Coronary artery (tissue), 2 donors: ENCODE results near the gene PRKCE.

Source experiments
- DNase-seq: peaks from one replicate; pipeline ENCODE4 v3.0.0-alpha.2; 2017; ENCODE audit warnings: low spot score
- H3K27ac ChIP-seq, 2 donors: fragments of 200-600 bp; sonication (generic); one replicate each; pipeline ENCODE4 v1.5.1; 2016 to 2019
- H3K4me3 ChIP-seq: fragments of 200-600 bp; sonication (generic); 2 replicates; pipeline ENCODE4 v1.5.1; 2016; ENCODE audit warnings: mild to moderate bottlenecking, moderate library complexity
- CTCF ChIP-seq: fragments of 200-600 bp; sonication (generic); IDR thresholded peaks from one replicate; pipeline ENCODE4 v1.5.1; 2019; ENCODE audit warnings: antibody characterized with exemption

The PRKCE gene

GRCh38 chr2:45908316-45909170 is 257.1 kb downstream of the PRKCE start:
- H3K4me3 ChIP-seq, result no peak overlapping the region
- no peak for DNase-seq
- no peak overlapping the region for H3K27ac ChIP-seq
- no peak for TF ChIP-seq CTCF

- TF ChIP-seq CTCF, result no peak
- no peak overlapping the region for H3K4me3 ChIP-seq
- H3K27ac ChIP-seq, result no peak overlapping the region
- DNase-seq, result no peak
Measured at GRCh38 chr2:45909171-45909565, 257.7 kb downstream of the PRKCE start.

- no peak overlapping the region for H3K4me3 ChIP-seq
- TF ChIP-seq CTCF, result no peak
- no peak overlapping the region for H3K27ac ChIP-seq
- DNase-seq, result no peak
Measured at GRCh38 chr2:45909677-45910191, 258.3 kb downstream of the PRKCE start.

- TF ChIP-seq CTCF, result no peak
- DNase-seq, result no peak
- H3K4me3 ChIP-seq, result no peak overlapping the region
- no peak overlapping the region for H3K27ac ChIP-seq
Measured at GRCh38 chr2:45910473-45911060, 259.1 kb downstream of the PRKCE start.

GRCh38 chr2:45911538-45911937 is 260.1 kb downstream of the PRKCE start:
- Histone ChIP-seq H3K4me3 (no peak overlapping the region), H3K27ac (no peak overlapping the region)
- TF ChIP-seq CTCF, result no peak
- DNase-seq, result no peak

GRCh38 chr2:45912109-45912508 is 260.6 kb downstream of the PRKCE start:
- no peak overlapping the region for H3K4me3 ChIP-seq
- no peak for TF ChIP-seq CTCF
- no peak overlapping the region for H3K27ac ChIP-seq
- DNase-seq, result no peak

- no peak for DNase-seq
- no peak overlapping the region for H3K27ac ChIP-seq
- TF ChIP-seq CTCF, result no peak
- H3K4me3 ChIP-seq, result no peak overlapping the region
Measured at GRCh38 chr2:45913539-45913938, 262.1 kb downstream of the PRKCE start.
